AG09309 (cell line): ENCODE measurements around the gene VPS54.
A peak's percentile ranks its signal among the peaks of the same experiment; 100 is the strongest.

ENCODE experiments used
- DNase-seq: peaks from one replicate; pipeline ENCODE4 v3.0.0-alpha.2; 2010; ENCODE audit warnings: low read depth
- H3K4me3 ChIP-seq: 2 replicates; pipeline ENCODE4 v1.5.1; 2011; ENCODE audit warnings: mild to moderate bottlenecking, low read depth, low read length, moderate library complexity; ENCODE audit not compliant: control insufficient read depth
- TF ChIP-seq, protein P1 (sequence below): IDR thresholded peaks from 2 replicates; pipeline ENCODE4 v1.5.1; 2011; ENCODE audit warnings: mild to moderate bottlenecking, low read depth, low read length, inconsistent platforms; ENCODE audit not compliant: insufficient read depth, control insufficient read depth; ENCODE audit errors: missing control alignments

Gene VPS54

DNA sequence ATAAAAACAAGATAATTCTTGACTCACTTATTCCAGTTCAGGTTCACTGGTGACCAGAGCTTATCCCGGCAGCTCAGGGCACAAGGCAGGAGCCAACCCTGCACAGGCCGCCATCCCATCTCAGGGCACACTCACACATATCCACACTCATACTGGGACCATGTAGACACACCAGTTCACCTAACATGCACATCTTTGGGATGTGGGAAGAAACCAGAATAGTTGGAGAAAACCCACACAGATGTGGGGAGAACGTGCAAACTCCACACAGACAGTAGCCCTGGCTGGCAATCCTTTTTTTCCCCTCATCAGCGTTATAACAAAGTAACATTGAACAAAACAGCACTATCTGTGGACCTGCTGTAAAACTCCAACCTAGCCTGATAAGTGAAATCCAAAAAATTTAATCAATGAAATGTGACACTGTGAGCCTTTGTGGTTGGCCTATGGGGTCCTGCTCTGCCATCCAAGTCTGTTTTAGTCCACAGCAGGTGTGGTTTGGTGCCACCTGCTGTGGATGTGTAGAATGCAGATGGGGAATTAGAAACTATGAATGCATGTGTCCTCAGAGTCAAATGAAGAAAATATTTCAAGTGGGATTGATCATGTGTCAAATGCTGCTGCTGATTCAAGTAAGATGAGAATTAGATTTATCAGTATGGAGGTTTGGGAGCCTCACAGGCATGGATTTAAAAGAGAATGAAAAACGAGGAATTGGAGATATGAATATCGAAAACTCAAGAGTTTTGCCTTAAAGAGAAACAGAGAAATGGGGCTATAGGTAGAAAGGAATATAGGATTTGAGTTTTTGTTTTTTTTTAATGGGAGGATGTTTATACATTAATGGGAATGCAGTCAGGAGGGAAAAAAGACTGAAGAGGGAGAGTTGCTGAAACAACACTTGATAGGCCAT, 130.5 kb downstream of the VPS54 start:
- TF ChIP-seq, protein P1, sequence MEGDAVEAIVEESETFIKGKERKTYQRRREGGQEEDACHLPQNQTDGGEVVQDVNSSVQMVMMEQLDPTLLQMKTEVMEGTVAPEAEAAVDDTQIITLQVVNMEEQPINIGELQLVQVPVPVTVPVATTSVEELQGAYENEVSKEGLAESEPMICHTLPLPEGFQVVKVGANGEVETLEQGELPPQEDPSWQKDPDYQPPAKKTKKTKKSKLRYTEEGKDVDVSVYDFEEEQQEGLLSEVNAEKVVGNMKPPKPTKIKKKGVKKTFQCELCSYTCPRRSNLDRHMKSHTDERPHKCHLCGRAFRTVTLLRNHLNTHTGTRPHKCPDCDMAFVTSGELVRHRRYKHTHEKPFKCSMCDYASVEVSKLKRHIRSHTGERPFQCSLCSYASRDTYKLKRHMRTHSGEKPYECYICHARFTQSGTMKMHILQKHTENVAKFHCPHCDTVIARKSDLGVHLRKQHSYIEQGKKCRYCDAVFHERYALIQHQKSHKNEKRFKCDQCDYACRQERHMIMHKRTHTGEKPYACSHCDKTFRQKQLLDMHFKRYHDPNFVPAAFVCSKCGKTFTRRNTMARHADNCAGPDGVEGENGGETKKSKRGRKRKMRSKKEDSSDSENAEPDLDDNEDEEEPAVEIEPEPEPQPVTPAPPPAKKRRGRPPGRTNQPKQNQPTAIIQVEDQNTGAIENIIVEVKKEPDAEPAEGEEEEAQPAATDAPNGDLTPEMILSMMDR = peak; percentile 81
- DNase-seq = no peak
- no peak overlapping the region for H3K4me3 ChIP-seq

DNA sequence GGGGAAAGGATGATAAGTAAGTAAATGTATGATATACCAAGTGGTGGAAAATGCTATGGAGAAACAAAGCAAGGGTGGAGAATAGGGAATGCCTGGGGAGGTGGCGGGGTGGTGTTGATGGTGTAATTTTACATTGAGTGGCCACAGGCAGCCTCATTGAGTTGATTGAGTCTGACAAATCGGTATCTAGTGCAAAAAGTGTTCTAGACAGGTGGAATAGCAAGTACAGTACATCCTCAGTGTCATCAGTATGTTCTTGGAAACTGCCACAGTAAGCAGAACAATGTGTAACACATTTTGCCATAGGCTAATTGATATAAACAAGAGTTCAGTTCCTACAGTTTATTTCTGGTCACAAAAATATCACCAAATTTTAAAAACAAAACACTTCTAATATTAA, 131.2 kb downstream of the VPS54 start:
- DNase-seq = no peak
- TF ChIP-seq, protein P1 = no peak
- no peak overlapping the region for H3K4me3 ChIP-seq

DNA sequence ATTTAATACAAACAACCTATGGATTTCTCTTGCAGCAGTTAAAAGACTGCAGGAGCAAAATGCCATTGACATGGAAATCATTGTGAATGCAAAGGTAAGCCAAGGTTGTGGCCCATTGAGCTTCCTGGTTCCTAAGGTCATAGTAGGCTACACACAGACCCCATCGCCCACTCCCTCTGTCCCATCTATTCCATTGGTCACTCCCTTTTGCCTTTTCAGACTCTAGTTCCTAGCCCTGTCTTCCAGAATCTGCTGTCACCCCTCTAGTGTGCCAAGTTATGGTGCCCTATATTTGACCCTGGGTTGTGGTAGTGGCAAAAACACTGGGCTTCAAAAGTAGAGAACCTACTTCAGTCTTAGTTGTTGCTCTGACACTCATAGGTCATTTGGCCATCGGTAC, 132.8 kb downstream of the VPS54 start:
- H3K4me3 ChIP-seq = no peak overlapping the region
- TF ChIP-seq, protein P1 = no peak
- DNase-seq = no peak

DNA sequence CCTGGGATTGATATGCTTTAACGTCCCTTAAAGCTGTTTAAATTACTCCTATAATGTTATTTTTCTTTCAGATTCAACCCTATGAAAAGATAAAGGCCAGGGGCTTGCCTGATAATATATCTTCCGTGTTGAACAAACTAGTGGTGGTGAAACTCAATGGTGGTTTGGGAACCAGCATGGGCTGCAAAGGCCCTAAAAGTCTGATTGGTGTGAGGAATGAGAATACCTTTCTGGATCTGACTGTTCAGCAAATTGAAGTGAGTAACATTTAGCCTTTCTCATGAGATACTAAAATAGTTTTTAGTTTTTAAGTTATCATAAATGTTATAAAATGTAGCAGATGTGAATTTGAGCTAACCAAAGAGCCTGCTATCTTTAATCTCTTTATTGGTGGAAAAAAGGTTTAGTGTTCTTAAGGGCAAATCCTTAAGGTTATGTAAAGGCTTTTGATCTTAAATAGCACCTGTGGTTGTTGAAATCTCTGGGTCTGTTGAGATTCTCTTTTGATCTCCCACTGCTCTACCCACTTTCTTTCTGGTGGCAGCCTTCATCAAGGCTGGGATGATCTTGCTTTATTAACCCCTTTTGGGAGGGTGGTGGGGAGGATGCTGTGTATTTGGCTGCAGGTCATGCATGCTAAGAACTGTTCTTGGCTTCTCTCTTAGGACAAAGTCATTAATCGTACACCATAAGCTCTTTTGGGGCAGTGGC, 136.7 kb downstream of the VPS54 start:
- TF ChIP-seq, protein P1 = no peak
- no peak for DNase-seq

DNA sequence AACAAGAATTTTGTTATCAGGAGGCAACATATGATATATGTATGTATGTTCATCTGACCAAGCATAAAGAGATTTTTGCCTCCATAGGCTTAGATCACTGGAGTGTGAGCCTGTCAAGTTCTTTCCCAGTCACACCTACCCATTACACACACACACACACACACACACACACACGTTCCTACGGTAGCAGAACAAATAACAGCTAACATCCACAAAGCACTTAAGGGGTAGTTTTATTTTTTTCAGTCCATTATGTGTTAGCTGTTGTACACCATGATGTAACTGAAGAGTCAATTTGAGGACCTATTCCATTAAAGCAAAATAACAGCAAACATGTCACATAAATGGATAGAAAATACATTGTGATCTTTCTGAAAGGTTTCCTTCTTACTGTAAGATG, 138.0 kb downstream of the VPS54 start:
- TF ChIP-seq, protein P1 = no peak
- DNase-seq = no peak
- no peak overlapping the region for H3K4me3 ChIP-seq

More for the DNA sequence above, 136.7 kb downstream of the VPS54 start:
- no peak overlapping the region for H3K4me3 ChIP-seq

GRCh38 chr2:63880625-63881024, 138.6 kb downstream of the VPS54 start:
- TF ChIP-seq, protein P1 = no peak
- H3K4me3 ChIP-seq = no peak overlapping the region
- DNase-seq = no peak
